HG03432 (cell line): ENCODE data around the gene TRAPPC4.

Experiments
- ATAC-seq: cut with Tn5 transposase; IDR thresholded peaks from one replicate; pipeline ENCODE4 v1.9.1; 2021; ENCODE audit warnings: mild to moderate bottlenecking, moderate library complexity; ENCODE audit not compliant: unreplicated experiment

TRAPPC4 gene

DNA sequence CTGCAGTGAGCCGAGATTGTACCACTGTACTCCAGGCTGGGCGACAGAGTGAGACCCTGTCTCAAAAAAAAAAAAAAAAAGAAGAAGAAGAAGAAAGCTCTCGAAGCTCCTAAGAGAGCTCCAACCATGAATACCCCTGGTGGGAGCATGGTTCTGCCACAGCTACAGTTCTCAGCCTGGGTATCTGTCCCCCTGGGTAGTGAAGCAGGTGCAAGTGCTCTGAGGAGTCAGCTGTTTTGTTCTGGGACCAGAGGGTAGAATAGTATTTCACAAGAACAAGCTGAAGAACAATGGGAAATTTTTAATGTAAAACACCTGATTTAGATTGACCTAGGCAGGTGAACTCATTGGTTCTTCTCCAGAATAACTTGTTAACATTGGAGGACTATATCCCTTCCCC is 42.7 kb downstream of the TRAPPC4 start:
- ATAC-seq, result no peak

GRCh38 chr11:119062779-119063178 is 44.2 kb downstream of the TRAPPC4 start:
- no peak for ATAC-seq

DNA sequence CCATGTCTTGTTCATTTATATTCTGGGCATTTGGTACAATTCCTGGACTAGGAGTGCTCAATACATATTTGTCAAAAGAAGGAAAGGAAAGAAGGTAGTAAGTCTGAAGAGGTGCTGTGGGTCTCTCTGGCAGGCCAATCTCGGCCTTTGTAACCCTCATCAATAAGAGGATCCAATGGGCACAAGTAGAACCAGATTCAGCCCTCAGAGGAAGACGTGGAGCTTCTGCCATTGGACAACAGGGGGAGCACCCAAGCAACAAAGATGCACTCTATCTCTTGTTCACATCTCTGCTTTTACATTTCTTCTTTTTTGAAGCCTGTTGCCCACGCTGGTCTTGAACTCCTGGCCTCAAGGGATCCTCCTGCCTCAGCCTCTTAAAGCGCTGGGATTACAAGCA is 46.8 kb downstream of the TRAPPC4 start:
- ATAC-seq, result no peak

DNA sequence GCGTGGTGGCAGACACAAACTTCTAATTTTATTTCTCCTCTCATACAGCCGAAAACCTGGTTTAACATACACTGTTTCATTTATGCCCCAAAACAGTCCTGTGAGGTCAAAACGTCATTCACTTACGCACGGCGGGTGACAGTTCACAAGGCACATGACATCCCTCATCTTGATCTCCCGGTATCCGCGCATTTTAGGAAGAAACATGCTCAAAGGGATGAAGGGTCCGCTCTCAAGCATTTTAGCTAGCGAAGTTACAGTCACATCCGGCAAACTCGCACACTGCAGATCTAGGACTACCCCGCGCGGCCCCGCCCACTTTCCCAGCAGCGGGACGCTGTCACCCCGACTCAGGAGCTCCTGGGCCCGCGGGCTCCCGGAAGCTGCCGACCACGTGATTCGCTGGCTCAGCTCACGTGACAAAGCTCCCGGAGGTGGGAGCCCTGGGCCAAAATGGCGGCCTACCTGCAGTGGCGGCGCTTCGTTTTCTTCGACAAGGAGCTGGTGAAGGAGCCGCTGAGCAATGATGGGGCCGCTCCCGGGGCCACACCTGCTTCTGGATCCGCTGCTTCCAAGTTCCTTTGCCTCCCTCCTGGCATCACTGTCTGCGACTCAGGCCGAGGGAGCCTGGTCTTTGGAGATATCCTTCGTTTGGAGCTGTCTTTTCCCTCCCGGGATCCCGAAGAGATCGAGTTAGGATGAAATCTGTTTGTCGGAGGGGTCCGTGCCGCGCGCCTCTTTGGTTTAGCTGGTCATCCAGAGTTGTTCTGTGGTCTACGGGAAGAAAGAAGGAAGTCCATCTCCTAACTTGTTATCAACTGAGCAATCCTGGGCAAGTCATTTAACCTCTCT is 49.0 kb downstream of the TRAPPC4 start, which contains the start of gene VPS11:
VPS11 (plus strand) TSS at position 448 of the 852 bp plus-strand sequence; CDS start at position 454, 6 bp downstream.
- ATAC-seq, result peak; percentile 93
